Uterus (tissue), 4 donors: ENCODE results near the gene CMTM3. TPM values are rescaled to one million over a fixed set of nuclear protein-coding genes. Genes with fewer than 3 reads are reported as not detected.
"Not testable (repeated sequence)": the region's sequence is repeated elsewhere in the genome, so short reads cannot be mapped to it uniquely, and the experiment has no call there.

Experiments
- DNase-seq, 2 donors: peaks; one replicate each; pipeline ENCODE4 v3.0.0-alpha.2; 2019 to 2020
- H3K27ac ChIP-seq, 2 donors: fragments of 200-600 bp; sonication (generic); 1 replicate in 1 of 2; 2 replicates in 1 of 2; pipeline ENCODE4 v1.5.1; 2016 to 2018
- H3K27me3 ChIP-seq, 2 donors: fragments of 200-600 bp; sonication (generic); one replicate each; pipeline ENCODE4 v1.5.1; 2018 to 2019; ENCODE audit warnings: control low read depth in 1 of 2
- H3K36me3 ChIP-seq, 2 donors: fragments of 200-600 bp; sonication (generic); one replicate each; pipeline ENCODE4 v1.5.1; 2019; ENCODE audit warnings: control low read depth in 1 of 2
- H3K4me1 ChIP-seq, 2 donors: fragments of 200-600 bp; sonication (generic); one replicate each; pipeline ENCODE4 v1.5.1; 2018 to 2019; ENCODE audit warnings: control low read depth in 1 of 2
- H3K4me3 ChIP-seq, 2 donors: fragments of 200-600 bp; sonication (generic); 1 replicate in 1 of 2; 2 replicates in 1 of 2; pipeline ENCODE4 v1.5.1; 2018 to 2019; ENCODE audit warnings: mild to moderate bottlenecking in 1 of 2
- H3K9me3 ChIP-seq, 2 donors: fragments of 200-600 bp; sonication (generic); one replicate each; pipeline ENCODE4 v1.5.1; 2019; ENCODE audit warnings: control low read depth in 1 of 2
- POLR2A ChIP-seq, 2 donors: fragments of 450-650 bp; IDR thresholded peaks; one replicate each; pipeline ENCODE4 v1.6.1; 2016; ENCODE audit warnings: antibody characterized with exemption in 2 of 2, mild to moderate bottlenecking in 1 of 2, moderate library complexity in 1 of 2
- intact Hi-C: fragments of 100-400 bp; cut with DNase I; formaldehyde crosslinking; loops from one replicate; pipeline ENCODE4 v1.15.1; 2023; ENCODE audit warnings: low total_unique reads
- total RNA-seq, 4 donors: library from RNA; depleted of rRNA in 3 of 4; stranded (reverse); fragments of >200 nt in 3 of 4; gene quantifications; one replicate each; pipeline versions ENCODE4 v1.1.0 to v1.2.4, GENCODE V29; 2014 to 2023
- TF ChIP-seq, protein P1 (sequence below), 4 experiments: fragments of 200-600 bp in 2 of 4; fragments of 450-650 bp in 2 of 4; sonication (generic) in 2 of 4; IDR thresholded peaks; one replicate each; pipeline ENCODE4 v1.5.1; 2016 to 2019; ENCODE audit warnings: antibody characterized with exemption in 4 of 4, mild to moderate bottlenecking in 2 of 4, moderate library complexity in 1 of 4
- donor health status: DM: yes; HTN: yes; CAD: no.

Gene CMTM3
- total RNA-seq, 4 donors from 2014 or later: 42.6 to 67.9 (median 56.2) TPM

DNA sequence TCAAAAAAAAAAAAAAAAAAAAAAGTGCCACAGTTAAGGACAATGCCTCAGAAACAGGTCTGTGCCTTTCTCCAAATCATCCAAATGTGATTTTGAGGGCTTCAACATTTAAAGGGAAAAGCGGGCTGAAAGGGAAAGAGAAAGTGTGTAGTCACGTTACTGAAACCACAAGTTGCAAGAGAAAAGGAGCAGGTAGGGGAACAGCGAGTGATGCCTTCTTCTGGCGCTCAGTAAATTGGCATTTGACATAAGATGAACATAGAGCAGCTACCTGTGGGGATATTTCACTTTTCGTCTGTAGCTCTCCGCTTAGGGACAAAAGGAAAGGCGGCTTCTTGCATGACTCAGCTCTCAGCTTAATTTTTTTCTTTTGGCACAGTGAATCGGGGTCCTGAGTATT, 14.2 kb upstream of the CMTM3 start:
- Histone ChIP-seq H3K36me3 (no peaks in the 10 kb centered on the region), H3K27me3 (no peaks in the 10 kb centered on the region), H3K27ac (no peak overlapping the region), H3K9me3 (no peaks in the 10 kb centered on the region), H3K4me1 (no peaks in the 10 kb centered on the region), H3K4me3 (no peak overlapping the region)
- intact Hi-C loops: no loop called here
- TF ChIP-seq, protein P1, sequence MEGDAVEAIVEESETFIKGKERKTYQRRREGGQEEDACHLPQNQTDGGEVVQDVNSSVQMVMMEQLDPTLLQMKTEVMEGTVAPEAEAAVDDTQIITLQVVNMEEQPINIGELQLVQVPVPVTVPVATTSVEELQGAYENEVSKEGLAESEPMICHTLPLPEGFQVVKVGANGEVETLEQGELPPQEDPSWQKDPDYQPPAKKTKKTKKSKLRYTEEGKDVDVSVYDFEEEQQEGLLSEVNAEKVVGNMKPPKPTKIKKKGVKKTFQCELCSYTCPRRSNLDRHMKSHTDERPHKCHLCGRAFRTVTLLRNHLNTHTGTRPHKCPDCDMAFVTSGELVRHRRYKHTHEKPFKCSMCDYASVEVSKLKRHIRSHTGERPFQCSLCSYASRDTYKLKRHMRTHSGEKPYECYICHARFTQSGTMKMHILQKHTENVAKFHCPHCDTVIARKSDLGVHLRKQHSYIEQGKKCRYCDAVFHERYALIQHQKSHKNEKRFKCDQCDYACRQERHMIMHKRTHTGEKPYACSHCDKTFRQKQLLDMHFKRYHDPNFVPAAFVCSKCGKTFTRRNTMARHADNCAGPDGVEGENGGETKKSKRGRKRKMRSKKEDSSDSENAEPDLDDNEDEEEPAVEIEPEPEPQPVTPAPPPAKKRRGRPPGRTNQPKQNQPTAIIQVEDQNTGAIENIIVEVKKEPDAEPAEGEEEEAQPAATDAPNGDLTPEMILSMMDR (IDR thresholded peaks at IDR 0.05): no peak
- no peak for TF ChIP-seq POLR2A (IDR thresholded peaks at IDR 0.05)
- no peak for DNase-seq

DNA sequence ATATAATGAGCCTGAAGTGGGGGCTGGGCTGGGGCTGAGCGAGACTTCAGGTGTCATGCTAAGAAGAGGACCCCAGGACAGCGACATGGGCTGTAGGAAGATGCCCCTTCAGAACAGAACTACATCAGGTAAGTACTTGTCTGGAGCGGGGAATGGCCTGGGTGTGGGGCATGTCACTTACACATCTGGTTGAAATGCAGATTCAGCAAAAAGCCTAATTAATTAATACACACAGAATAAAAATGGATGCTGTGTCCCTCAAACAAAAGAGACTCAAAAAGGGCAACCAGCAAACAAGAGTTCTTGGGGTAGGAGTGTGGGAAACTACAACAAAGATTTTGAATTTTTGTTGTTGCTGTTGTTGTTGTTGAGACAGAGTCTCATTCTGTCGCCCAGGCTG, 13.5 kb upstream of the CMTM3 start:
- no peak overlapping the region for H3K27ac ChIP-seq
- intact Hi-C loops: no loop called here
- TF ChIP-seq POLR2A (IDR thresholded peaks at IDR 0.05): no peak
- TF ChIP-seq, protein P1 (IDR thresholded peaks at IDR 0.05): no peak
- no peaks in the 10 kb centered on the region for H3K27me3 ChIP-seq
- DNase-seq: no peak
- H3K4me1 ChIP-seq: no peaks in the 10 kb centered on the region
- H3K36me3 ChIP-seq: no peaks in the 10 kb centered on the region
- H3K4me3 ChIP-seq: no peak overlapping the region
- no peaks in the 10 kb centered on the region for H3K9me3 ChIP-seq

DNA sequence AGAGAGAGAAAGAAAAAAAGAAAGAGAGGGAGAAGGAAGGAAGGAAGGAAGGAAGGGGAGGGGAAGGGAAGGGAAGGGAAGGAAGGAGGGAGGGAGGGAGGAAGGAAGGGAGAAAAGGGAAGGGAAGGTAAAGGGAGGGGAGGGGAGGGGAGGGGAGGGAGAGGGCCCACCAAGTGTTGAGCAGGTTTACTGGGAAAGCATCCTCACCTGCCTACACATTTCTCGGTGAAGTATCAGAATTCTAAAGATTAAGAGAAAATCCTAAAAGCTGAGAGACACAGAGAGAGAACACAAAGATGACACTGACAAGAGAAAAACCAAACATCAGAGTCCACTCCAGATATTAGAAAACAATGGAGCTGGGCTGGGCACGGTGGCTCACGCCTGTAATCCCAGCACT, 12.3 kb upstream of the CMTM3 start:
- TF ChIP-seq POLR2A (IDR thresholded peaks at IDR 0.05): no peak
- TF ChIP-seq, protein P1 (IDR thresholded peaks at IDR 0.05): no peak

DNA sequence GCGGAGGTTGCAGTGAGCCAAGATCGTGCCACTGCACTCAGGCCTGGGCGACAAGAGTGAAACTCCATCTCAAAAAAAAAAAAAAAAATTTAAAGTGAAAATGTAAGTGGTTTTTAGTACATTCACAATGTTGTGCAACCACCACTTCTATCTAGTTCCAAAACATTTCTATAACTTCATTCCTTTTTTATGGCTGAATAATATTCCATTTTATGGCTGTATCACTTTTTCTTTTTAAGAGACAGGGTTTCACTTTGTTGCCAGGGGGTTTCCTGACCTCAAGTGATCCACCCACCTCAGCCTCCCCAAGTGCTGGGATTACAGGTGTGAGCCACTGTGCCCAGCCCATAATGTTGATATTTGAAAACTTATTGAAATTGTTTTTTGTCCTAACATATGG, 11.7 kb upstream of the CMTM3 start:
- TF ChIP-seq, protein P1 (IDR thresholded peaks at IDR 0.05): no peak
- TF ChIP-seq POLR2A (IDR thresholded peaks at IDR 0.05): no peak
- intact Hi-C loops: no loop called here

More for the DNA sequence above, 12.3 kb upstream of the CMTM3 start:
- Histone ChIP-seq H3K4me1 (no peaks in the 10 kb centered on the region), H3K9me3 (no peaks in the 10 kb centered on the region), H3K27me3 (no peaks in the 10 kb centered on the region), H3K4me3 (no peak overlapping the region), H3K36me3 (no peaks in the 10 kb centered on the region), H3K27ac (no peak overlapping the region)
- no peak for DNase-seq
- intact Hi-C loops: no loop called here

DNA sequence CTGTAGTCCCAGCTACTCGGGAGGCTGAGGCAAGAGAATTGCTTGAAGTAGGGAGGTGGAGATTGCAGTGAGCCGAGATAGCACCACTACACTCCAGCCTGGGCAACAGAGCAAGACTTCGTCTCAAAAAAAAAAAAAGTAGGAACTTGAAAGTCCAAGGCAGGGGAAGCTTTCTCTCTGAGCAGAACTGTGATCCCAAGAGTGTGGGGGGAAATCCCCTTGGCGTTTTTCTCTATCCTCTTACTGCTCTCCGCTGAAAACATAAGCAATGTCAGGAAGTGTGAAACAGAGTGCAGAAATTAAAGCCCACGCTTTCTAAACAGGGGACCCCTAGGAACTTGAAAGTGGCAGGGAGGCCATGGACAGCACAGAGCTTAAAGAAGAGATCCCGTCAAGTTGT, 9.8 kb upstream of the CMTM3 start:
- intact Hi-C loops: no loop called here
- Histone ChIP-seq H3K27ac (no peak overlapping the region), H3K4me1 (no peaks in the 10 kb centered on the region), H3K27me3 (no peaks in the 10 kb centered on the region), H3K4me3 (no peak overlapping the region), H3K36me3 (no peaks in the 10 kb centered on the region), H3K9me3 (no peaks in the 10 kb centered on the region)
- TF ChIP-seq POLR2A (IDR thresholded peaks at IDR 0.05): no peak
- TF ChIP-seq, protein P1 (IDR thresholded peaks at IDR 0.05): no peak
- DNase-seq: no peak

More for the DNA sequence above, 11.7 kb upstream of the CMTM3 start:
- no peaks in the 10 kb centered on the region for H3K4me1 ChIP-seq
- DNase-seq: no peak
- no peak overlapping the region for H3K4me3 ChIP-seq
- H3K27ac ChIP-seq: no peak overlapping the region
- no peaks in the 10 kb centered on the region for H3K36me3 ChIP-seq
- no peaks in the 10 kb centered on the region for H3K9me3 ChIP-seq
- no peaks in the 10 kb centered on the region for H3K27me3 ChIP-seq

DNA sequence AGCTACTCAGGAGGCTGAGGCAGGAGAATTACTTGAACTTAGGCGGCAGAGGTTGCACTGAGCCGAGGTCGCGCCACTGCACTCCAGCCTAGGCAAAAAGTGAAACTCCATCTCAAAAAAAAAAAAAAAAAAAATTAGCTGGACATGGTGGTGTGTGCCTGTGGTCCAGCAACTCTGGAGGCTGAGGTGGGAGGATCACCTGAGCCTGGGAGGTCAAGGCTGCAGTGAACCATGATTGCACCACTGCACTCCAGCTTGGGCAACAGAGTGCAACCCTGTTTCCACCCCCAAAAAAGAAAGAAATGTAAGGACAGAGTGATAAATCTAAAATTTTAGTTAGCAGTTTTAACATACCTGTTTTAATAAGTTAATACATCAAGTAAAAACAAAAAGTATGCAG, 7.9 kb upstream of the CMTM3 start:
- intact Hi-C loops, H3K27me3 ChIP-seq, H3K27ac ChIP-seq, H3K4me1 ChIP-seq, DNase-seq, H3K9me3 ChIP-seq, H3K4me3 ChIP-seq, H3K36me3 ChIP-seq: not testable (repeated sequence)
